GM20000 (cell line): ENCODE measurements around the gene ACTN3.
"Not testable (repeated sequence)": the region's sequence is repeated elsewhere in the genome, so short reads cannot be mapped to it uniquely, and the experiment has no call there.

ENCODE experiments used
- DNase-seq: peaks from one replicate; pipeline ENCODE4 v3.0.0; 2012; ENCODE audit warnings: low spot score
- TF ChIP-seq, protein P1 (sequence below): IDR thresholded peaks from 2 replicates; pipeline ENCODE4 v1.5.1; 2012; ENCODE audit warnings: mild to moderate bottlenecking, control low read depth; ENCODE audit errors: extremely low read depth, missing control alignments

Gene ACTN3

DNA sequence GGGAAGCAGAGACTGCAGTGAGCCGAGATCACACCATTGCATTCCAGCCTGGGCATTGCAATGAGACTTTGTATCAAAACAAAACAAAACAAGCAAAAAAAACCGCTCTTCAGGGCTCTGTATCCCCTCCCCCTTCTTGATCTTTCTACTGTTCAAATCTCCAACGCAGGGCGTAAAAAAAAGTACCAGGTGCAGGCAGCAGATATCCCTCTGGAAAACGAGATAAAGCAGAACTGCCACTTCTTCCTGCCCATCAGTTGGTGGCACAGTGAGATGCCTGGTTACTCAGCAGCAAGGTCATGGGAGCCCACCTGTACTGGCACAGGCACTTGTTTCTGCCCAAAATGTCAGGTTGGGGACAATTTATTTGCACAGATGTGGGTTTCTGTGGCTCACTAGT lies 57.5 kb downstream of the ACTN3 start:
- TF ChIP-seq, protein P1, sequence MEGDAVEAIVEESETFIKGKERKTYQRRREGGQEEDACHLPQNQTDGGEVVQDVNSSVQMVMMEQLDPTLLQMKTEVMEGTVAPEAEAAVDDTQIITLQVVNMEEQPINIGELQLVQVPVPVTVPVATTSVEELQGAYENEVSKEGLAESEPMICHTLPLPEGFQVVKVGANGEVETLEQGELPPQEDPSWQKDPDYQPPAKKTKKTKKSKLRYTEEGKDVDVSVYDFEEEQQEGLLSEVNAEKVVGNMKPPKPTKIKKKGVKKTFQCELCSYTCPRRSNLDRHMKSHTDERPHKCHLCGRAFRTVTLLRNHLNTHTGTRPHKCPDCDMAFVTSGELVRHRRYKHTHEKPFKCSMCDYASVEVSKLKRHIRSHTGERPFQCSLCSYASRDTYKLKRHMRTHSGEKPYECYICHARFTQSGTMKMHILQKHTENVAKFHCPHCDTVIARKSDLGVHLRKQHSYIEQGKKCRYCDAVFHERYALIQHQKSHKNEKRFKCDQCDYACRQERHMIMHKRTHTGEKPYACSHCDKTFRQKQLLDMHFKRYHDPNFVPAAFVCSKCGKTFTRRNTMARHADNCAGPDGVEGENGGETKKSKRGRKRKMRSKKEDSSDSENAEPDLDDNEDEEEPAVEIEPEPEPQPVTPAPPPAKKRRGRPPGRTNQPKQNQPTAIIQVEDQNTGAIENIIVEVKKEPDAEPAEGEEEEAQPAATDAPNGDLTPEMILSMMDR, result no peak
- DNase-seq, result no peak

DNA sequence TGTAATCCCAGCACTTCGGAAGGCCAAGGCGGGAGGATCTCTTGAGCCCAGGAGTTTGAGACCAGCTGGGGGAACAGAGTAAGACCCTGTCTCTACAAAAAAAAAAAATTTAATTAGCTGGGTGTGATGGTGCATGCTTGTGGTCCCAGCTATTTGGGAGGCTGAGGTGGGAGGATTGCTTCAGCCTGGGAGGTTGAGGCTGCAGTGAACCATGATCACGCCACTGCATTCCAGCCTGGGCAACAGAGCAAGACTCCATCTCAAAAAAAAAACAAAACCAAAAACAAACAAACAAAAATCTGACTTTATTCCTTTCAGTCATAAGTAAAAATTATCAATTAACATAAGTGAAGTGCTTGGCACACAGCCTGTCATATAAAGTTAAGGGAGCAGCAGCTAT lies 59.9 kb downstream of the ACTN3 start:
- not testable (repeated sequence) for DNase-seq

GRCh38 chr11:66607126-66607834 lies 60.6 kb downstream of the ACTN3 start:
- DNase-seq, result no peak

GRCh38 chr11:66609721-66610617 lies 63.3 kb downstream of the ACTN3 start:
- TF ChIP-seq, protein P1, result no peak
- no peak for DNase-seq

More at GRCh38 chr11:66607126-66607834, 60.6 kb downstream of the ACTN3 start:
- TF ChIP-seq, protein P1, result no peak

- TF ChIP-seq, protein P1, result no peak
These were observed 65.8 kb downstream of the ACTN3 start for GRCh38 chr11:66612458-66612857.

More at GRCh38 chr11:66612458-66612857, 65.8 kb downstream of the ACTN3 start:
- DNase-seq, result no peak
